ENCODE measurements around the gene CARD19. TPM values are rescaled to one million over a fixed set of nuclear protein-coding genes. Genes with fewer than 3 reads are reported as not detected.

CARD19 gene
- total RNA-seq = 10 to 100 TPM; 80.4 to 83.5 TPM

DNA sequence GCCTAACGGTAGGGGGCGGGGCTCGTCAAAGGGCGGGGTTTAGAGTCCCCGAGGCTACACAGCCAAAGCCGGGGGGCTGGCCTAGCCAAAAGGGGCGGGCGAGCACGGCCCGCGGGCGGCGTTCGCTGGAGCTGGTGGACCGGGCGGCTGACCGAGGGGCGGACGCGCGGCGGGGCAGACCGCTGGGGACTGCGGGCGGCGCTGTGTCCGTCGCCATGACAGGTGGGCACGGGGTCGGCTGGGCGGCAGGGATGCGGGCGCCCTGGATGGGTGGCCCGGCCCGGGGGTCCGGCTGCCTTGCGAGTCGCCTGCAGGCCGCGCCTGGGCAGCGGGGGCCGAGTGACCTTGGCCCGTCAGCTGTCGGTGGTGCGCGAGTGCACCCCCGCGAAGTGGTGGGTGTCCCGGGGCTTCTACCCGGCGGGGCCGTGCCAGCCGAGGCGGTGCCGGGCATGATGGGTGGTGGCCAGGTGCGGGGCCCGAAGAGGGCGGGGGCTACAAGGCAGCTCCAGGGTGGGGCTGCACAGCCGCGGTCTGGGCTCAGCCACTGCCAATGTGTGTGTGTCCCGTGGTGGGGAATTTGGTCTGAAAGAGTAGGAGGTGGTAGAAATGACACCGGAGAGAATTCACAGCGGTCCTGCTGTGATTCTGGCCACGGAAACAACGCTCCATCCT is at the start of gene CARD19:
Gene CARD19 (plus strand): TSS at position 87 of the 672 bp plus-strand sequence. CDS start 129 bp downstream, at position 216.
- peak within 1 kb of the TSS; percentile 96 for H3K27ac Mint-ChIP-seq
- CTCF ChIA-PET = interaction anchor here (0.8 to 5.6 kb wide), 3 partner anchors 12 to 93 kb away, joined by 3 to 55 read pairs (median 3); no protein-coding TSS in a partner anchor
- peaks cover 49% of the 10 kb centered on the region for H3K36me3 Mint-ChIP-seq (ENCODE audit: low read depth)
- DNase-seq = peak; percentile 57
- H3K27me3 Mint-ChIP-seq = no peaks in the 10 kb centered on the region
- H3K9me3 Mint-ChIP-seq = peaks cover 18% of the 10 kb centered on the region
- peak within 1 kb of the TSS; percentile 87 for H3K4me3 Mint-ChIP-seq
- H3K4me1 Mint-ChIP-seq = peaks cover 80% of the 10 kb centered on the region
- POLR2A ChIA-PET = interaction anchor here (0.8 to 5.4 kb wide), 14 partner anchors 12 to 470 kb away, joined by 3 to 63 read pairs (median 7); partner anchors contain the start of gene NINJ1

DNA sequence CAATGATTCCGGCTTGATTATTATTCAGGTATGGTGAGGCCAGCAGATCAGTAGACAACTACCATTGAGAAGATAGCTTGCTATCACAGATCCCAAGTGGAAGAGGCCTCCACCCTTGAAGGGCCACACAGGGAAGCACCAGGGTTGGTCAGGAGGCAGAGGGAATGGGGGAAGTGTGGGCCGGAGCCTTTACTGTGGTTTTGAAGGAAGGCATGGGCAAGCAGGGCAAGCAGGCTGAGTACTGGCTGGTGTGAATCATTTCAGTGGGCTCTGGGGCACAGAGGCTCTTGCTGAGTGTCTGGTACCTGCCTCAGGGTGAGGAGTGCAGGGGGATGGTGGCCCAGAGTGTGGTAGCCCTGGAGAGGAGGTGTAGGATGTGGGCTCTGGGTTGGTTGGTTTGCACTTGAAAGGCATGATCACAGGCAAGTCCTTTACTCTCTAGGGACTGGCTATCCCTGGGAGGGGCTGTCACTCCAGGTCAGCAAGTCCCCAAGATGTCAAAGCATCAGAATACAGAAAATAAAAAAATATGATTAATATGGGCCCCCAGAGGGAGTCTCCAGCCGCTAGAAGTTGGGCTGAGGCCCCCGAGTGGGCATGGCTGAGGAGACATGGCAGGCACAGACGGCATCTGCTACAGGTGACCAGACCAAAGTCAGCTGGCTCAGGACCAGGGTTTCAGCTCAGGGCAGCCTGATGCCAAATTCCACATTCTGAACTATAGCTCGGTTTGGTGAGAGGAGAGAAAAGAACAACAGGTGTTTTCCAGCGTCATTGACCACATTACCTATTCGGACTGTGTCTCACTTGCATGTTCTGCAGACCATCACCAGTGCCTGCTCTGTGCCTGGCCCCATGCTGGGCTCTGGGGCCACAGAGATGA is 47.2 kb upstream of the CARD19 start:
- ChIA-PET POLR2A (interaction anchor here (0.8 kb wide), 1 partner anchor 11 kb away, joined by 3 read pairs; no protein-coding TSS in a partner anchor), CTCF (interaction anchor here (0.9 kb wide), 1 partner anchor 45 kb away, joined by 3 read pairs; no protein-coding TSS in a partner anchor)
- Mint-ChIP-seq H3K36me3 (ENCODE audit: low read depth) (peaks cover 3% of the 10 kb centered on the region), H3K4me1 (peaks cover 3% of the 10 kb centered on the region), H3K27ac (no peak overlapping the region), H3K27me3 (no peaks in the 10 kb centered on the region), H3K4me3 (no peak overlapping the region), H3K9me3 (peaks cover 3% of the 10 kb centered on the region)
- DNase-seq = no peak

DNA sequence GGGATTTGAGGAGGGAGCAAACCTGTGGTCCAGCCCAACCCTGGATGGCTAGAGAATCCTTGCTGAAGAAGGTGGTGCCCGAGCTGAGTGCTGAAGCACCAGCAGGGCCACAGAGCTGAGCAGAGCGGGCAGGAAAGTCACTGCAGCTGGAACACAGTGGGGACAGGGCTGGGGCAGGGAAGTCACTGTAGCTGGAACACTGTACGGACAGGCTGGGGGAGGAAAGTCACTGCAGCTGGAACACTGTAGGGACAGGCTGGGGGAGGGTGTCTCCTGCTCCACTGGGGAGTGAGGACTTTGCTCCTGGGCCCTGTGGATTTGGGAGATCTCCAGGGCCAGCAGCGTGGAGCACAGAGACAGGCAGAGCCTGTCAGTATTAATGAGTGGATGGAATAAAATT is 46.5 kb upstream of the CARD19 start:
- Mint-ChIP-seq H3K36me3 (ENCODE audit: low read depth) (peaks cover 3% of the 10 kb centered on the region), H3K27ac (no peak overlapping the region), H3K4me3 (no peak overlapping the region), H3K4me1 (peaks cover 1% of the 10 kb centered on the region), H3K27me3 (no peaks in the 10 kb centered on the region), H3K9me3 (peaks cover 3% of the 10 kb centered on the region)
- ChIA-PET CTCF (interaction anchor here (0.9 kb wide), 1 partner anchor 46 kb away, joined by 3 read pairs; no protein-coding TSS in a partner anchor), POLR2A (interaction anchor here (1.9 kb wide), 1 partner anchor 10 kb away, joined by 5 read pairs; no protein-coding TSS in a partner anchor)
- no peak for DNase-seq

DNA sequence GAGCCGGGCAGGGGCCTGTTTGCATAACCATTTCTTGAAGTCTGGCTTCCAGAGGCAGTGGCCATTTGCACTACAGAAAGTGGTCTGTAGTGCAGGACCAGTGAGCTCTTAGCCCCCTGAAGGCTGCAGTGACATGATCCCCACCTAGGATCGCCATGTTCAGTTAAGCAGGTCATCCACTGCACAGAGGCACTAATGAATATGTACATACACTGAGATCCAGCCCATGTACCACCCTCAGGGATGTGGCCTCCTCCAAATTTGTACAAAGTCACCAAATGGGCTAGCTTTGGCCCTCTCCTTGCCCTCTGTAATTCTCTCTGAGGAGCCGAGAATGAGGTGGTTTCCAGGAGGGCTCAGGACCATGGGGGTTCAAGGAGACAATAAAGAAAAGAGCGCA is 45.8 kb upstream of the CARD19 start:
- POLR2A ChIA-PET = interaction anchor here (0.7 to 1.9 kb wide), 2 partner anchors 9 to 11 kb away, joined by 3 to 5 read pairs; no protein-coding TSS in a partner anchor
- peaks cover 9% of the 10 kb centered on the region for H3K4me1 Mint-ChIP-seq
- H3K27ac Mint-ChIP-seq = no peak overlapping the region
- CTCF ChIA-PET = interaction anchor here (1.5 kb wide), 1 partner anchor 59 kb away, joined by 3 read pairs; no protein-coding TSS in a partner anchor
- no peak for DNase-seq
- H3K9me3 Mint-ChIP-seq = peaks cover 3% of the 10 kb centered on the region
- no peaks in the 10 kb centered on the region for H3K27me3 Mint-ChIP-seq
- H3K4me3 Mint-ChIP-seq = no peak overlapping the region
- peaks cover 3% of the 10 kb centered on the region for H3K36me3 Mint-ChIP-seq (ENCODE audit: low read depth)

GRCh38 chr9:93051680-93052089 is 44.3 kb upstream of the CARD19 start:
- no peak overlapping the region for H3K4me3 Mint-ChIP-seq
- no peak for DNase-seq
- no peaks in the 10 kb centered on the region for H3K27me3 Mint-ChIP-seq
- no peaks in the 10 kb centered on the region for H3K9me3 Mint-ChIP-seq
- CTCF ChIA-PET = interaction anchor here (0.7 to 1.5 kb wide), 2 partner anchors 42 to 57 kb away, joined by 3 read pairs; no protein-coding TSS in a partner anchor
- POLR2A ChIA-PET = interaction anchor here (1.2 to 2.7 kb wide), 2 partner anchors 13 to 23 kb away, joined by 3 to 11 read pairs; no protein-coding TSS in a partner anchor
- peaks cover 11% of the 10 kb centered on the region for H3K4me1 Mint-ChIP-seq
- no peak overlapping the region for H3K27ac Mint-ChIP-seq
- H3K36me3 Mint-ChIP-seq (ENCODE audit: low read depth) = no peaks in the 10 kb centered on the region

- POLR2A ChIA-PET = interaction anchor here (0.7 to 2.7 kb wide), 3 partner anchors 11 to 31 kb away, joined by 3 to 11 read pairs (median 3); no protein-coding TSS in a partner anchor
- H3K9me3 Mint-ChIP-seq = no peaks in the 10 kb centered on the region
- H3K4me1 Mint-ChIP-seq = peaks cover 19% of the 10 kb centered on the region
- CTCF ChIA-PET = no interaction called here
- DNase-seq = no peak
- no peaks in the 10 kb centered on the region for H3K36me3 Mint-ChIP-seq (ENCODE audit: low read depth)
- H3K4me3 Mint-ChIP-seq = no peak overlapping the region
- no peaks in the 10 kb centered on the region for H3K27me3 Mint-ChIP-seq
- H3K27ac Mint-ChIP-seq = no peak overlapping the region
Measured at GRCh38 chr9:93052791-93053540, 43.1 kb upstream of the CARD19 start.

DNA sequence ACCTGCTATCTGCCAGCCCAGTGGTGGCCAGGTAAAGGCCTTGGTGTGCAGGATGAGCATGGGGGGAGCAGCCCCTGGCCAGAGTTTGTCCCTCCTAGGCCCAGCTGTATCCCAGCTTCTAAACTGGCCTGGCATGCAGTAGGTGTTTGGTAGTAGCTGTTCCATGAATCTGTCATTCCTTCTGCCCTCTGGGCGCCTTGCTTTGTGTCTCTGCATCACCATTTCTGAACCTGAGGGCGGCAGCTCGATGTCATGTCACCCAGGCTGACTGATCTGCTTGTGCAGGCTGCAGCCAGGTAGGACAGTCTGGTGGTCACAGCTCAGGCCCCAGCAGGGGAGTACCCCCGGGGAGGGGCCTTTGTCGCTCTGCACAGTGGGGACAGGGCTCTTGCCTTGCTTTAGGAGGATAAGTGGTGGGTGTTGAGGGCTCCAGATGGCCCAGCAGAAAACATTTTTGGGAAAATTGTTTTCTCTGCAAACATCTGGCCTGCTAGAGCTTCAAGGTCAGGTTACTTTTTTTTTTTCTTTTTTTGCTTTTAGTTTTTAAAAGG is 42.2 kb upstream of the CARD19 start:
- CTCF ChIA-PET = interaction anchor here (0.7 kb wide), 1 partner anchor 12 kb away, joined by 4 read pairs; no protein-coding TSS in a partner anchor
- Mint-ChIP-seq H3K27ac (no peak overlapping the region), H3K4me1 (peaks cover 23% of the 10 kb centered on the region), H3K27me3 (no peaks in the 10 kb centered on the region), H3K9me3 (no peaks in the 10 kb centered on the region), H3K36me3 (ENCODE audit: low read depth) (no peaks in the 10 kb centered on the region), H3K4me3 (no peak overlapping the region)
- no peak for DNase-seq
- POLR2A ChIA-PET = interaction anchor here (0.7 to 2.7 kb wide), 4 partner anchors 9 to 30 kb away, joined by 3 to 11 read pairs (median 3); no protein-coding TSS in a partner anchor

DNA sequence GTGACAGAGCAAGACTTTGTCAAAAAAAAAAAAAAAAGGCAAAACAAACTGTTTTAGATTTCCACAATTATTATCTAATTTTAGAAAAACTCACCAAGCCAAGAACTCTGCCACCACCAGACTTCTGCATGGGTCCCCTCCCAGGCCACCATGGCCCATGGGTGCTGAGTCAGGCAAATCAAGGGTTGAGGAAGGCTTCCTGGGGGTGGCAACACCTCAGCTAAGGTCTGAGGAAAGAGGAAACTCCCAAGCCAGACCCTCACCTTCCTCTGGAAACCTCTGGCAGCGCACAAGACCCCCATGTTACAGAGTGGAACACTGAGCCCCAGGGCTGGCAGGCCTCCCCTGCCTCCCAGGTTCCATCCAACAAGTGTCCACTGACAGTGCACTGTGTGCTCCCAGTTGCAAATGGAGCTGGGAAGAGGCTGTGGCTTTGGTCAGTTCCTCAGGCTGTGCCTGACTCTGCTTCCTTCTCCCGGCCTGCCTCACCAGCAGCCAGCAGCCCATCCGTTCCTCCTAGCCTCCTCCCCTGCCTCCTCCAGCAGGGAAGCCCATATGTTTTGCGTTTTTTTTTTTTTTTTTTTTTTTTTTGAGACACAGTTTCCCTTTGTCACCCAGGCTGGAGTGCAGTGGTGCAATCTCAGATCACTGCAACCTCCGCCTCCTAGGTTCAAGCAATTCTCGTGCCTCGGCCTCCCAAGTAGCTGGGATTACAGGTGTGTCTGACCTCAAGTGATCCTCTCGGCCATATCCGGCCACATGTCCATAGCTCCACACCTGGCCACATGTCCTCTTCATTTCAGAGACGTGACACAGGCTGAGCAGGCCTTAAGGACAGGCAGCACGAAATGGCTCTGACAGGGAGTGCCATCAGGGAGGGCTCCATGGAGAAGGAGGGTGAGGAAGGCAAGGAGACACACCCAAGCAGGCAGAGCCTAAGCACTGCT is 41.0 kb upstream of the CARD19 start:
- no peaks in the 10 kb centered on the region for H3K9me3 Mint-ChIP-seq
- H3K27ac Mint-ChIP-seq = no peak overlapping the region

DNA sequence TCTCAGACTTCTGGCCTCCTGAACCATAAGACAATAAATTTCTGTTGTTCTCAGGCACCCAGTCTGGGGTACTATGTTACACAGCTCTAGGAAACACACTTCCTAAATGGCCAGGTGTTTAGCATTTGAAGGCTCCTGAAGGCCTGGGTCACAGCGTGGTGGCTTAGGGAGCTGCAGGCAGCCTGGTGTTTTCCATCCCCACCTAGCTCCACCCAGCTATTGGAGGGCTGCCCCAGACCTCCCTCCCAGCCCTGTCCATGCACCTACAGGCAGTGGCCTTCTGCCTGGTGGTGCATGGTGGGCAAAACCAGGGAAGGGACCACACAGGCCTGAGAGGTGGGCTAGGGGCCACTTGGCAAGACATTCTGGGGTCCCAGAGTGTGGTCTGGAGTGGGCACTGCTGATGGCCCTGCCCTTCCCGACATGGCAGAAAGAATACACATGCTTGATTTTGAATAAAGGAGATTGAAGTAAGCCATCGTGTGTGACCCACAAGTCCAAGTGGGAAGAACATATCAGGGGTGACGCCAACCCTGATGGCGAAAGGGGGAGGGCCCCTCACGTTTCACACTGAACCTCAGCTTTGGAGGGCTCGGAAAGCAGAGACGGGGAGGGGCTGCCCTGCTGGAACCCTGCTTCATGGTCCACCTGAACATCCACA is 38.8 kb upstream of the CARD19 start:
- H3K36me3 Mint-ChIP-seq (ENCODE audit: low read depth) = peaks cover 14% of the 10 kb centered on the region
- no peak for DNase-seq
- H3K4me1 Mint-ChIP-seq = peaks cover 50% of the 10 kb centered on the region
- H3K27me3 Mint-ChIP-seq = no peaks in the 10 kb centered on the region
- no peaks in the 10 kb centered on the region for H3K9me3 Mint-ChIP-seq
- H3K4me3 Mint-ChIP-seq = peak overlapping the region; percentile 35
- ChIA-PET CTCF (interaction anchor here (0.5 to 1.1 kb wide), 3 partner anchors 19 to 52 kb away, joined by 3 read pairs; no protein-coding TSS in a partner anchor), POLR2A (no interaction called here)
- peak overlapping the region; percentile 5 for H3K27ac Mint-ChIP-seq

More for the DNA sequence above, 41.0 kb upstream of the CARD19 start:
- no peak for DNase-seq
- H3K4me1 Mint-ChIP-seq = peaks cover 28% of the 10 kb centered on the region
- H3K27me3 Mint-ChIP-seq = no peaks in the 10 kb centered on the region
- peaks cover 4% of the 10 kb centered on the region for H3K36me3 Mint-ChIP-seq (ENCODE audit: low read depth)
- CTCF ChIA-PET = interaction anchor here (0.7 kb wide), 1 partner anchor 13 kb away, joined by 4 read pairs; no protein-coding TSS in a partner anchor
- POLR2A ChIA-PET = interaction anchor here (0.9 to 1.1 kb wide), 3 partner anchors 10 to 90 kb away, joined by 3 to 4 read pairs (median 3); no protein-coding TSS in a partner anchor
- no peak overlapping the region for H3K4me3 Mint-ChIP-seq

DNA sequence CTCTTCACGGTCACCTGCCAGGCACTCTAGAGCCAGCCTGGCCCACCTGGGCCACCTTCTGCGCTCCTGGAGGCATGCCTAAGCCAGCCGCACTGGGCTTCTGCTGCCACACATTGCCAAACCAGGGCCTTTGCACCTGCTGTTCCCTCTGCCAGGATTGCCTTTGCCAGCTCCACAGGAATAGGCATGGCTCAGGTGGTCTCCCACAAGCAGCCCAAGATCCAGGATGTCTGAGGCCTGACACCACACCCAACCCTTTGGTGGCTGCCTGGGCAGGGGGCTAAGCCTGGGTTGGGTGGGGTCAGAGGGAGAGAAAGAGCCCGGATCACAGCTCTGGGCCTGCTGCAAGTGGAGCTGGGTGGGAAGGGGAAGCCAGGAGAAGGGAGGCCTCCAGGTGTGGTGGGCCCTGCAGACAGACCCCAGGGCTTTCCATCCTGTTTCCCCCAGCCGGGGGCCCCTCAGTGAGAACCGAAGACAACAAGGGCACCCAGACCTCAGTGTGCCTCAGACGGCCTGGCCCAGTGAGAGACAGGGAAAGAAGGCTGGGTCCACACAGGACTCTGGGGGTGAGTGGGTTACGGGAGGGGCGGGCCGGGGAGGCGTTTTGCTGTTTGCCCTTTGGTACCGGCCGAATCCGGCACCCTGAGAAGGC is 38.2 kb upstream of the CARD19 start:
- H3K36me3 Mint-ChIP-seq (ENCODE audit: low read depth) = peaks cover 18% of the 10 kb centered on the region
- CTCF ChIA-PET = interaction anchor here (1.1 kb wide), 1 partner anchor 51 kb away, joined by 3 read pairs; no protein-coding TSS in a partner anchor
- DNase-seq = no peak
- POLR2A ChIA-PET = no interaction called here
- H3K9me3 Mint-ChIP-seq = no peaks in the 10 kb centered on the region
- H3K4me1 Mint-ChIP-seq = peaks cover 56% of the 10 kb centered on the region
- H3K27me3 Mint-ChIP-seq = no peaks in the 10 kb centered on the region
- H3K4me3 Mint-ChIP-seq = peak overlapping the region; percentile 62
- peak overlapping the region; percentile 71 for H3K27ac Mint-ChIP-seq

Data from activated CD4-positive, alpha-beta memory T cell treated with anti-CD3 and anti-CD28 coated beads, Interleukin-2, amount 10 ng/mL, durations not matched to agents 7 days and 5 days (primary cell).